Activated T-cell treated with anti-CD3 and anti-CD28 coated beads for 1 hour (primary cell): Measurements from ENCODE around the gene ZAP70.
"Not testable (repeated sequence)": the region's sequence is repeated elsewhere in the genome, so short reads cannot be mapped to it uniquely, and the experiment has no call there.

Source experiments
- DNase-seq: peaks from one replicate; pipeline ENCODE4 v3.0.0-alpha.2; 2020; ENCODE audit warnings: low read depth

ZAP70 gene

GRCh38 chr2:97713296-97714083 lies at the start of gene ZAP70:
Gene ZAP70, plus strand, starts transcription at chr2:97713576. Its CDS starts 10,461 bp downstream, at chr2:97724037.
- DNase-seq: peak; percentile 55

- DNase-seq: no peak
Observed at GRCh38 chr2:97663626-97663961, 49.8 kb upstream of the ZAP70 start.

DNA sequence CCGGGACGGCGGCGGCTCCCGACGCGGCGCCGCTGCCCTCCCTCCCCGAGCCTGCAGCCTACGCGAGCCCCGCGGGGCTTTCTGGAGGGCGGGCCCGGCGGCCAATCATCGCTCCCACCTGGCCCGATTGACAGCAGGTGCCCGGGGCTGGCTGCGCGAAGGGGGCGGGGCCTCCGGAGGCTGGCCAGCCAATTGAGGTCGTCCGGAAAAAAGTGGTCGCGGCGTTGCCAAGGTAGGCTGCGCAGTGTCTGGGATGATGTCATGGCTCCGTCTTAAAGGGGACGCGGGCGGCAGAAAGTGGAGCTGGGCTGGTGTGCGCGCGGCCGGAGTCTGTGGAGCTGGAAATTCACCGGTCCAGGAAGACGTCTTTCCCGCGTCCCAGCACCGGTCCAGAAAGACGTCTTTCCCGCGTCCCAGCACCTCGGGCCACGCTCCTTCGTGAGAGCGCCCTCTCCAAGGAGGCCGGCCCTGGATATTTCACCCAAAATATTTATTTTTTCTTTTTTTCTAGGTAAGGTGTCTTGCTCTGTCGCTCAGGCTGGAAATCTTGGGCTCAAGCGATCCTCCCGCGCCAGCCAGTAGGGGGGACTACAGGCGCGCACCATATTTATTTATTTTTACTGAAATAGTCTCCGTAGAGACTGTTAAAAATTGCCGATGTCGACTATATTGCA lies 49.3 kb upstream of the ZAP70 start, which contains the start of gene ACTR1B:
TSS of gene ACTR1B (minus strand) at position 83 of the 674 bp plus-strand sequence. CDS start 154 bp downstream, outside the sequence.
- peak; percentile 92 for DNase-seq

GRCh38 chr2:97664636-97664970 lies 48.8 kb upstream of the ZAP70 start:
- DNase-seq: no peak

DNA sequence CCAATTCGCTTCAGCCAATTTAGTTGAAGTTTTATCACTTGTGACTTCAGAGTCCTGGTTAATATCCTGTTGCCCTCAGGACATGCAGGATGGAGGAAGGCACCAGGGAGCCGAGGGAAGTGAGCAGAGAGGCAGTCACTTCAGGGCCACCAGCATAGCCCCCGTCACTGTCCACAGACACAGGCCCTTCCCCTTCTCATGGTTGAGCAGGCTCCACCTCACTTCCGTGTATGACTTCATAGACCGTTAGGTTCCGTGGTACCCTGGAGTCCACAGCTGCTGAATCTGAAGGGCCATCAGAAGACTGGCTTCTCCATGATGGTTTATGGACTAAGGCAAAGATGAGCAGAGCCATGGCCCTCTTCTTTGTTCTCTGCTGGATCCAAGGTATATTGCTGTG lies 43.9 kb upstream of the ZAP70 start, which contains the start of gene C2orf92:
TSS of gene C2orf92 (plus strand) at position 266 of the 400 bp plus-strand sequence. CDS start at position 342, 76 bp downstream.
- DNase-seq: no peak

- no peak for DNase-seq
Observed at GRCh38 chr2:97670471-97670870, 42.9 kb upstream of the ZAP70 start.

DNA sequence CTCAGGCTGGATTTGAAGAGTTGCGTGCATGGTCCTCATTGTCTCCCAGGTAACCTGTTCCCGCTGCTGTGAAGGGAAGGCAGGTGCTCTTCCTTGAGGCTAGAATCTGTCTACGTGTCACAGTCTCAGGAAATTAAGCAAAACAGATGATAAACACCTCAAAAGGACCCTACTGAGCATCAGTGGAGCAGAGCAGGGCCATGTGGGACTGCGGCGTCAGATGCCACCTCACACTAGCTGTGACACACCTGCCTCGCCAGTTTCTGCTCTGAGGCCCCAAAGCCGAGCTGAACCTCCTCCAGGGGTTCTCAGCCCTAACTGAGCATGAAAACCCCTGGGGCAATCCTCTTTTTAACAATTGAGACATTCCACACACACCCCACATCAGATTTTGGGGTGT lies 41.9 kb upstream of the ZAP70 start:
- DNase-seq: no peak

GRCh38 chr2:97672606-97673140 lies 40.7 kb upstream of the ZAP70 start:
- DNase-seq: not testable (repeated sequence)

GRCh38 chr2:97673182-97673914 lies 40.0 kb upstream of the ZAP70 start:
- no peak for DNase-seq

GRCh38 chr2:97673915-97674283 lies 39.5 kb upstream of the ZAP70 start:
- no peak for DNase-seq

DNA sequence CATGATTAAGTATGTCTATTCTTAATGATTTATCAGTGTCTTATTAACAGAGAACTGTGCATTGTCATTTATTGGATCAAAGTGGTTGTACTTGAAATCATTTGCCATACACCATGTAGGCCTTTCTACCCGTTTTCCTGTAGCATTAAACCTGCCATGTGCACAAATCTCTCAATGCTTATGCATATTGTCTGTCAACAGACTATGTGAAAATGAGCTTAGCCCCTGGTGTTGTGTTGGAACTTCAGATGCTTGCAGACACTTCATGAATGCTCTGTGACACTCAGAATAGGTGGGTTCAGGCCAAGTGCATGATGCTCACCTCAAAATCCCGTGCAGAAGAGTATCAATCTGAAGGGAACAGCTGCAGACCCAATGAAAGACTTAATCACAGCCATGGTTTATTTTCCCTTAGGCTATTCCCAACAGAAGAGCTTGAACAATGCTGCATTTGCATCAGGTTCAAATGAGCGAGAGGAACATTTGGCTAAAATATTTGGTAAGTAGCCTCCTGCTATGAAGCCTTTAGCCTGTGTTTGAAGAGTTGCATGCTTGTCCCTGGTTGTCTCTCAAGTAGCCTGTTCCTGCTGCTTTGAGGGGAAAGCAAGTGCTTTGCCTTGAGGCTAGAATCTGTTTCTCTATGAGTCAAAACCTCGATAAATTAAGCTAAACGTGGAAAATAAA lies 37.8 kb upstream of the ZAP70 start:
- DNase-seq: no peak

- DNase-seq: no peak
Observed at GRCh38 chr2:97676620-97677019, 36.8 kb upstream of the ZAP70 start.

GRCh38 chr2:97677480-97677879 lies 35.9 kb upstream of the ZAP70 start:
- DNase-seq: no peak

DNA sequence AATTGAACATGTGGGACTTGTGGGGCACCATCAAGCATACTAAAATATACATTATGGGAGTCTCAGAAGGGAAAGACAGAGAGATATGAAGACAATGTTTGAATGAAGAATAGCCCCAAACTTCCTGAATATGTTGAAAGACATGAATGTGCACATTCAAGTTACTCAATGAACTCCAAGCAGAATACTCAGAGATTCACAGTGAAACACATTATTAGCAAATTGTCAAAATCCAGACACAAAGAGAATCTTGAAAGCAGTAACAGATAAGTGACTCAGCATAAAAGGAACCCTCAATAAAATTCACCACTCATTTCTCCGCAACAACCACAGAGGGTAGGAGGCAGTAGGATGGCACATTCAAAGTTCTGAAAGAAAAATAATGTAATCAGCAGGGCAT lies 35.1 kb upstream of the ZAP70 start:
- DNase-seq: no peak

DNA sequence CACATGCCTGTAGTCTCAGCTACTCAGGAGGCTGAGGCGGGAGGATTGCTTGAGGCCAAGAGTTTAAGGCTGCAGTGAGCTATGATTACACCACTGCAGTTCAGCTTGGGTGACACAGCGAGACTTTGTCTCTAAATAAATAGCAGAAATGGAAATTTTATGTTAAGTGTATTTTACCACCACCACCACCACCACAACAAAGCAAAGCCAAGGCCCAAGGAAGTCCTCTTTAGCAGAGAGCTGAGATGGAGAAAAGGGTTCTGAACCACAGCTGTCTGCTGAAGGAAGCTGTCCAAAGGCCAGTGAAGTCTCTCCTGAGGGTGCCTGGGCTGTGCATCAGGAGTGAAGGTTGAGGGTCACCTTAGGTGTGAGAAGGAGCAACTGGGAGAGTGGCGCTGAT lies 26.1 kb upstream of the ZAP70 start:
- not testable (repeated sequence) for DNase-seq

DNA sequence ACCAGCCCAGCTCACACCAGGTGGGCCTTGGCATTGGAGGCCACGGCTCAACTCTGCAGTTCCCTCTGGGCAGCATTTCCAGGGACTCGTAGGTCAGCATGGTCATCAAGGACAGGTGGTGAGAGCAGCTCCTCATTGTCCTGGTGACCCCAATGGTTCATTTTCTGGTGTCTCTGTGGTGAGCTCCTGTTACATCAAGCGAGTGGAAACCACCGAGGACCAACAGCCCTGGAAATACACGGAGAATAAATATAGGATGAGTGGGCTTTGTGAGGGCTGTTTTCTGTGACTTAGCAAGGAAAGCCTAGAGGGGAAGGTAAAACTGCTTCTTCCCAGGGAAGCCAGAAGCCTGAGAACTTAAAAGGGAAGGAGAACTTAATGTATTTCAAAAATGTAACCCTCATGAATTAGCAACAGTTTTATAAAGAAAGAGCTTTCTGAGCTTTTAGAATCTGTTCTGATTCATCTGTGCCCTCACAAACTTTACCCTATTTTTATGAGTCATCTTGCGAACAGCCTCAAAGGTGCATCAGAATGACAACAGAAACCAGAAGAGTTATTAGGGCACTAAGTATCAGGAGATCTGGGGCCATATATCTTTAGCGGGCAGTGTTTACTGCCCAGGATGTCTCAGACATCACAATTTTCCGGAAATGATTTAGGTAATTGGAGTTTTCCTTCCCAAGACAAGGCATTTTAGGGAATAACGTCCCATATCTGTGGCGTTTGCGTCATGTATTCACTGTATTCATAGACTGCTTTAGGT lies 25.1 kb upstream of the ZAP70 start:
- no peak for DNase-seq

DNA sequence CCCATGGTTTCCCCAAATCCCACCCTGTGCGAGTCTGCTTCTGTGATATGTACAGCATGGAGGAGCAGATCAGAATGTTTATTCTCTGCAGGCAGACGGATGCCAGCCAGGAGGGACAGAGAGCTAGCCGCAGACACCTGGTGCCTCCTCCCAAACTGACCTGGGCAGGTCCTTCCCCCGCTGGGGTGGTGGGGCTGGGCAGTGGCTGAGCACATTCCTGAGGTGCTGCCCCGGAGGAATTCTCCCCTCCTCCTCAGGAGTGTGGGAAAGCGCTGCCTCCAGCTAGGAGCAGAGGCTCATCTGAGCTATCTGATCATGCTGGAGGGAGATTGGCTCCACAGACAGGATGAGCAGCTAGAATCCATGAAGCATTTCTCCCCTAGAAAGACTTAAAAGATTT lies 22.2 kb upstream of the ZAP70 start:
- DNase-seq: no peak

GRCh38 chr2:97693476-97693875 lies 19.9 kb upstream of the ZAP70 start:
- DNase-seq: no peak

GRCh38 chr2:97695744-97696143 lies 17.6 kb upstream of the ZAP70 start:
- DNase-seq: no peak

DNA sequence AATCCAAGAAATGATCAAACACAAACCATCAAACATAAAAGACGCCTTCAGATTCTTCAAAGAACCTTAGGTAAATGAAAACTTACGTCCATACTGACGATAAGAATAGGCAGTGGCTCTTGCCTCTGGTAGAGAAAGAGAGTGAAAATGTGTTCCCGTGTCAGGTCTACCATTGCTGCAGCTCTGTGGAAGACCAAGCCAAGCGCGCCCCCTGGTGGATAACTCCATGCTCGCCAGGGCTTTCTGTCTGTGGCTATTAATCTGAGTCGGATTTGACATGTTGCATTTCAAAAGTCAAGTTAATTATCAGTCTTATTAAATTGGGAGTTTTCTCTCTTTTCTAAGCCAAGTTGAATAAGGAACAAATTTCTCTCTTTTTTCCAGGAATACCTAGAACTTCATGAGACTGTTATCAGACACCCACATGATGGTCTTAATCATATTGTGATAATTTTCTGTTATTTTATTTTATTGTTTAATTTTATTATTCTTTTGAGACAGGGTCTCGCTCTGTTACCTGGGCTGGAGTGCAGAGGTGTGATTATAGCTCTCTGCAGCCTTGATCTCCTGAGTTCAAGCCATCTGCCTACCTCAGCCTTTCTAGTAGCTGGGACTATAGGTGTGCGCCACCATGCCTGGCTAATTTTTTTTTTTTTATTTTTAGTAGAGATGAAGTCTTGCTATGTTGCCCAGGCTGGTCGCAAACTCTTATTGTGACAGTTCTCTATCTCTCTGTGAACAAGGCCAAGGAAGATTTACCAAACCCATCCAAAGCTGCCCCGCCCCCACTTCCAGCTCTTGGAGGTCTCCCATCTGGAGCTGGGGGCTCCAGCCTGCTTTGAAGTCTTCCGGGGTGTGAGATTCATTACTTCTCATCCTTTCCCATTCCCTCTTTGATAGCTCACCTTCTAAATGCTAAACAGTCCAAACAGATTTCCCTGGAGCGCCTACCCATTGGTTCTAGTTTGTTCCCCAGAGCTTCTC lies 15.8 kb upstream of the ZAP70 start:
- DNase-seq: peak; percentile 99
